NCI-H526 (cell line): ENCODE results near the gene PCDH18.

Experiments used
- DNase-seq, 2 experiments: peaks; one replicate each; lab custom pipeline; 2025; lab: John Stamatoyannopoulos, UW

PCDH18 gene

DNA sequence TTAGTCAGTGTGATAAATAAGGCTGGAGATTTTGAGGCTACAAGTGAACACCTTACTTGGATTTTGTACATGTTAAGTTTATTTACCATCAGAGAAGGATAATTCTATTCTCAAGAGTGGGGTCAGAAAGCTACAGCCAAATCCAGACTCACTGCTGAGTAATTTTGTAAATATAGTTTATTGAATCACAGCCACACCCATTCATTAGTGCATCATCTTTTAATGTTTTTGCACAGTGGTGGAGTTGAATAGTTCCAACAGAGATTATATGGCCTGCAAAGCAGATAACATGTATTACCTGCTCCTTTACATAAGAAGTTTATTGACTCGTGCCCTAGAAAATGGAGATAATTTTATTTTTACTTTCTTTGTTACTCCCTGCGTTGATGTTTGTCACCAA is 60.4 kb downstream of the PCDH18 start:
- DNase-seq, result no peak

DNA sequence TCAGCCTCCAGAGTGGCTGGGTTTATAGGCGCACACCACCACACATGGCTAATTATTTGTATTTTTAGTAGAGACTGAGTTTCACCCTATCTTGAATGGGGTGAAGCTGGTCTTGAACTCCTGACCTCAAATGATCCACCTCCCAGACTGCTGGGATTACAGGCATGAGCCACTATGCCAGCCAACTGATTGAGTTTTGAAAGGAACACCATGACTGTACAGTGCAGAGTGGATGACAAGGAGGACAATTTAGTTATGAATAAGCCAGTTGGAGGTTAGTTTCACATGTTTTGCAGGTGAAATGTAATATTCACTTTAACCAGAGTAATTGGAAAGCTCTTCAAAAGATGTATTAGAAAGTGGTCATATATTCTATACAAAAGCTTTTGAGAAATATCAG is 60.8 kb downstream of the PCDH18 start:
- no peak for DNase-seq

DNA sequence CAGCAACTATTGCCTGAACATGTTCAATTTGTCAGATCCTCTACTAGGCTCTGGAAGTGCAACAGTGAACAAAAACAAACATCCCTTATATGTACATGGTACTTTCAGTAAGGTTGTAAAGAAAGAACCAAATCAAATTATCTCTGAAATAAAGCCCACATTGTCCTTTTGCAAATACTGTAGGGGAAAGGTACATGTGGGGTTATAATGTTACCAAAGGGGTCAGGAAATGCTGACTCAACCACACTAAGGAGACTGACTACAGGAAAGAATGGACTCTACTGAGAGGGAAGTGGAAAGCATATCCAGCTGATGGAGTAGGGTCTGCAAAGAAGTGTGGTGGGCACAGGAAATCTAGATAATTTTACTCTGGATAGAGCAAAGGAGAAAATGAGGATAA is 61.5 kb downstream of the PCDH18 start:
- DNase-seq, result no peak
